ENCODE data around the gene AGXT2.
"Not testable (repeated sequence)": the region's sequence is repeated elsewhere in the genome, so short reads cannot be mapped to it uniquely, and the experiment has no call there.

Gene AGXT2

GRCh38 chr5:35063414-35063813 is 15.7 kb upstream of the AGXT2 start:
- Mint-ChIP-seq H3K9me3 (no peaks in the 10 kb centered on the region), H3K27ac (no peak overlapping the region), H3K27me3 (peaks cover 12% of the 10 kb centered on the region), H3K4me3 (no peak overlapping the region), H3K4me1 (peaks cover 3% of the 10 kb centered on the region), H3K36me3 (no peaks in the 10 kb centered on the region)

- Mint-ChIP-seq H3K9me3 (no peaks in the 10 kb centered on the region), H3K27ac (no peak overlapping the region), H3K4me3 (no peak overlapping the region), H3K36me3 (no peaks in the 10 kb centered on the region), H3K4me1 (peaks cover 3% of the 10 kb centered on the region), H3K27me3 (peaks cover 11% of the 10 kb centered on the region)
Observed at GRCh38 chr5:35061211-35061770, 13.5 kb upstream of the AGXT2 start.

- Mint-ChIP-seq H3K9me3 (no peaks in the 10 kb centered on the region), H3K4me3 (no peak overlapping the region), H3K27ac (no peak overlapping the region), H3K4me1 (peaks cover 3% of the 10 kb centered on the region), H3K36me3 (no peaks in the 10 kb centered on the region), H3K27me3 (peaks cover 11% of the 10 kb centered on the region)
Observed at GRCh38 chr5:35060236-35060635, 12.5 kb upstream of the AGXT2 start.

- Mint-ChIP-seq H3K36me3 (no peaks in the 10 kb centered on the region), H3K27ac (no peak overlapping the region), H3K27me3 (peaks cover 13% of the 10 kb centered on the region), H3K4me1 (peaks cover 3% of the 10 kb centered on the region), H3K4me3 (no peak overlapping the region), H3K9me3 (no peaks in the 10 kb centered on the region)
Observed at GRCh38 chr5:35059251-35059650, 11.5 kb upstream of the AGXT2 start.

- H3K27ac Mint-ChIP-seq: no peak overlapping the region
- no peak overlapping the region for H3K4me3 Mint-ChIP-seq
- H3K4me1 Mint-ChIP-seq: peaks cover 3% of the 10 kb centered on the region
- H3K27me3 Mint-ChIP-seq: peaks cover 17% of the 10 kb centered on the region
- H3K36me3 Mint-ChIP-seq: no peaks in the 10 kb centered on the region
- H3K9me3 Mint-ChIP-seq: no peaks in the 10 kb centered on the region
Observed at GRCh38 chr5:35058374-35058788, 10.6 kb upstream of the AGXT2 start.

GRCh38 chr5:35056686-35057085 is 8.9 kb upstream of the AGXT2 start:
- H3K4me3 Mint-ChIP-seq: no peak overlapping the region
- no peaks in the 10 kb centered on the region for H3K9me3 Mint-ChIP-seq
- H3K27ac Mint-ChIP-seq: no peak overlapping the region
- H3K36me3 Mint-ChIP-seq: no peaks in the 10 kb centered on the region
- peaks cover 23% of the 10 kb centered on the region for H3K27me3 Mint-ChIP-seq
- peaks cover 3% of the 10 kb centered on the region for H3K4me1 Mint-ChIP-seq

- no peak overlapping the region for H3K4me3 Mint-ChIP-seq
- H3K4me1 Mint-ChIP-seq: no peaks in the 10 kb centered on the region
- no peaks in the 10 kb centered on the region for H3K9me3 Mint-ChIP-seq
- peaks cover 26% of the 10 kb centered on the region for H3K27me3 Mint-ChIP-seq
- no peaks in the 10 kb centered on the region for H3K36me3 Mint-ChIP-seq
- no peak overlapping the region for H3K27ac Mint-ChIP-seq
Observed at GRCh38 chr5:35052838-35053237, 5.1 kb upstream of the AGXT2 start.

- no peak overlapping the region for H3K27ac Mint-ChIP-seq
- no peaks in the 10 kb centered on the region for H3K36me3 Mint-ChIP-seq
- H3K4me1 Mint-ChIP-seq: no peaks in the 10 kb centered on the region
- no peaks in the 10 kb centered on the region for H3K9me3 Mint-ChIP-seq
- H3K4me3 Mint-ChIP-seq: no peak overlapping the region
- peaks cover 24% of the 10 kb centered on the region for H3K27me3 Mint-ChIP-seq
Observed at GRCh38 chr5:35050541-35051126, 2.9 kb upstream of the AGXT2 start.

GRCh38 chr5:35048910-35049309 is 1.2 kb upstream of the AGXT2 start:
- no peaks in the 10 kb centered on the region for H3K4me1 Mint-ChIP-seq
- no peaks in the 10 kb centered on the region for H3K36me3 Mint-ChIP-seq
- peaks cover 24% of the 10 kb centered on the region for H3K27me3 Mint-ChIP-seq
- H3K9me3 Mint-ChIP-seq: no peaks in the 10 kb centered on the region
- no peak overlapping the region for H3K4me3 Mint-ChIP-seq
- H3K27ac Mint-ChIP-seq: no peak overlapping the region

GRCh38 chr5:35046774-35047173 is 975 bp downstream of the AGXT2 start:
- Mint-ChIP-seq H3K27me3 (peaks cover 15% of the 10 kb centered on the region), H3K36me3 (no peaks in the 10 kb centered on the region), H3K4me3 (no peak overlapping the region), H3K4me1 (no peaks in the 10 kb centered on the region), H3K9me3 (no peaks in the 10 kb centered on the region), H3K27ac (no peak overlapping the region)

GRCh38 chr5:35045280-35045679 is 2.5 kb downstream of the AGXT2 start:
- Mint-ChIP-seq H3K27ac (no peak overlapping the region), H3K27me3 (peaks cover 11% of the 10 kb centered on the region)

GRCh38 chr5:35044649-35045048 is 3.1 kb downstream of the AGXT2 start:
- Mint-ChIP-seq H3K9me3 (no peaks in the 10 kb centered on the region), H3K4me3 (no peak overlapping the region), H3K27me3 (peaks cover 13% of the 10 kb centered on the region), H3K4me1 (no peaks in the 10 kb centered on the region), H3K27ac (no peak overlapping the region), H3K36me3 (no peaks in the 10 kb centered on the region)

More at GRCh38 chr5:35045280-35045679, 2.5 kb downstream of the AGXT2 start:
- H3K4me1 Mint-ChIP-seq: no peaks in the 10 kb centered on the region
- H3K9me3 Mint-ChIP-seq: no peaks in the 10 kb centered on the region
- H3K36me3 Mint-ChIP-seq: no peaks in the 10 kb centered on the region
- no peak overlapping the region for H3K4me3 Mint-ChIP-seq

GRCh38 chr5:35042781-35043180 is 5.0 kb downstream of the AGXT2 start:
- H3K4me1 Mint-ChIP-seq: no peaks in the 10 kb centered on the region
- no peak overlapping the region for H3K4me3 Mint-ChIP-seq
- no peak overlapping the region for H3K27ac Mint-ChIP-seq
- no peaks in the 10 kb centered on the region for H3K36me3 Mint-ChIP-seq
- H3K27me3 Mint-ChIP-seq: peaks cover 18% of the 10 kb centered on the region
- no peaks in the 10 kb centered on the region for H3K9me3 Mint-ChIP-seq

GRCh38 chr5:35041261-35041660 is 6.5 kb downstream of the AGXT2 start:
- no peaks in the 10 kb centered on the region for H3K4me1 Mint-ChIP-seq
- peaks cover 22% of the 10 kb centered on the region for H3K27me3 Mint-ChIP-seq

GRCh38 chr5:35038891-35039290 is 8.9 kb downstream of the AGXT2 start:
- H3K36me3 Mint-ChIP-seq: no peaks in the 10 kb centered on the region
- peaks cover 22% of the 10 kb centered on the region for H3K27me3 Mint-ChIP-seq
- H3K9me3 Mint-ChIP-seq: no peaks in the 10 kb centered on the region
- H3K27ac Mint-ChIP-seq: no peak overlapping the region
- no peaks in the 10 kb centered on the region for H3K4me1 Mint-ChIP-seq
- H3K4me3 Mint-ChIP-seq: no peak overlapping the region

More at GRCh38 chr5:35041261-35041660, 6.5 kb downstream of the AGXT2 start:
- H3K4me3 Mint-ChIP-seq: no peak overlapping the region
- no peak overlapping the region for H3K27ac Mint-ChIP-seq
- no peaks in the 10 kb centered on the region for H3K9me3 Mint-ChIP-seq
- no peaks in the 10 kb centered on the region for H3K36me3 Mint-ChIP-seq

GRCh38 chr5:35036536-35036935 is 11.2 kb downstream of the AGXT2 start:
- H3K9me3 Mint-ChIP-seq: no peaks in the 10 kb centered on the region
- H3K27me3 Mint-ChIP-seq: peaks cover 22% of the 10 kb centered on the region
- no peak overlapping the region for H3K27ac Mint-ChIP-seq
- H3K4me1 Mint-ChIP-seq: no peaks in the 10 kb centered on the region
- no peak overlapping the region for H3K4me3 Mint-ChIP-seq
- H3K36me3 Mint-ChIP-seq: no peaks in the 10 kb centered on the region

GRCh38 chr5:35035929-35036328 is 11.8 kb downstream of the AGXT2 start:
- H3K4me3 Mint-ChIP-seq, H3K4me1 Mint-ChIP-seq, H3K36me3 Mint-ChIP-seq, H3K9me3 Mint-ChIP-seq, H3K27ac Mint-ChIP-seq: not testable (repeated sequence)
- peaks cover 22% of the 10 kb centered on the region for H3K27me3 Mint-ChIP-seq
